Measurements from ENCODE around the gene RAMP3. TPM values are rescaled to one million over a fixed set of nuclear protein-coding genes. Genes with fewer than 3 reads are reported as not detected.

RAMP3 gene
- total RNA-seq, 1 donor from 2014 or later, result 586 TPM

DNA sequence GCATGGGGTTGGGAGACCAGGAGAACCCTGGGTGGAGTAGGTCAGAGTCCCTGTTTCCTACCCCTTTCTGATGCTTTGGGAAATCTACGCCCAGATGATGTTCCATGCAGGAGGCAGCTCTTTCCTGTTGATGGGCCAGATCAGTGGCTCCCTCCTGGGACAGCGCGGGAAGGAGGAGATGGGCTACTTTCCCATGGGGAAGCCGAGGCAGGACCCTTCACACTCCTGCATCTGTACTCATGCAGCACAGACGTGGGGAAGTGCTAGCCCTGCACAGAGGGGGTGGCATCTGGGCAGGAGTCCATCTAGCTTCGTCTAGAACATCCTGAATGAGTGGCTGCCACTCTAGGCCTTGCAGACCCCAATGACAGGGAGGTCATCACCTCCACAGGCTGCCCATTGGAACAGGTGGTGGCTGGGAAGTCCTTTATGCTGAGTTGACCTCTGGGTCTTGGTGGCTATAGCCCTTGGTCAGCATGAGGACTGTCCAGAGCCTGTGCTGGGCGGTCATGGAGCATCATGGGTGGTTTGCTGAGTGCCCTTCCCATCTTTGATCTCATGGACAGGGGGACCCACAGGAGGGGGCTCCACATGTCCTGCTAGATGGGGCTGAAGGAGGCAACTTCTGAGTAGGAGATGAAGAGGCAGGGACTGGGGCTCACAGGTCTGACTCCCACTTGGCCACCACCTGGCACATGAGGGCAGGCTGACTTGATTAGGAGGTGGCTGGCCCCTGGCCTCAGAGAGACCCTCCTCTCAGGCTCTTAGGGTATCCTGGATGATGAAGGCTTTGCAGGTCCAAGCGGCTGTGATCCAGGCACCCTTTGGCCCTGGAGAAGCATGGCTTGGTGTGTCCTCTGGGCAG lies 24.6 kb downstream of the RAMP3 start:
- no peaks in the 10 kb centered on the region for H3K4me1 ChIP-seq
- intact Hi-C loops (cut with DNase I), result no loop called here
- H3K27ac ChIP-seq, result no peak overlapping the region
- H3K4me3 ChIP-seq, result no peak overlapping the region
- H3K27me3 ChIP-seq, result no peaks in the 10 kb centered on the region
- no peaks in the 10 kb centered on the region for H3K36me3 ChIP-seq
- H3K9me3 ChIP-seq, result no peaks in the 10 kb centered on the region
- DNase-seq (ENCODE audit: low spot score in 2 of 2), result peak in 1 of 2 donors; percentile 41
- TF ChIP-seq, protein P1, sequence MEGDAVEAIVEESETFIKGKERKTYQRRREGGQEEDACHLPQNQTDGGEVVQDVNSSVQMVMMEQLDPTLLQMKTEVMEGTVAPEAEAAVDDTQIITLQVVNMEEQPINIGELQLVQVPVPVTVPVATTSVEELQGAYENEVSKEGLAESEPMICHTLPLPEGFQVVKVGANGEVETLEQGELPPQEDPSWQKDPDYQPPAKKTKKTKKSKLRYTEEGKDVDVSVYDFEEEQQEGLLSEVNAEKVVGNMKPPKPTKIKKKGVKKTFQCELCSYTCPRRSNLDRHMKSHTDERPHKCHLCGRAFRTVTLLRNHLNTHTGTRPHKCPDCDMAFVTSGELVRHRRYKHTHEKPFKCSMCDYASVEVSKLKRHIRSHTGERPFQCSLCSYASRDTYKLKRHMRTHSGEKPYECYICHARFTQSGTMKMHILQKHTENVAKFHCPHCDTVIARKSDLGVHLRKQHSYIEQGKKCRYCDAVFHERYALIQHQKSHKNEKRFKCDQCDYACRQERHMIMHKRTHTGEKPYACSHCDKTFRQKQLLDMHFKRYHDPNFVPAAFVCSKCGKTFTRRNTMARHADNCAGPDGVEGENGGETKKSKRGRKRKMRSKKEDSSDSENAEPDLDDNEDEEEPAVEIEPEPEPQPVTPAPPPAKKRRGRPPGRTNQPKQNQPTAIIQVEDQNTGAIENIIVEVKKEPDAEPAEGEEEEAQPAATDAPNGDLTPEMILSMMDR (IDR thresholded peaks at IDR 0.05), result no peak

DNA sequence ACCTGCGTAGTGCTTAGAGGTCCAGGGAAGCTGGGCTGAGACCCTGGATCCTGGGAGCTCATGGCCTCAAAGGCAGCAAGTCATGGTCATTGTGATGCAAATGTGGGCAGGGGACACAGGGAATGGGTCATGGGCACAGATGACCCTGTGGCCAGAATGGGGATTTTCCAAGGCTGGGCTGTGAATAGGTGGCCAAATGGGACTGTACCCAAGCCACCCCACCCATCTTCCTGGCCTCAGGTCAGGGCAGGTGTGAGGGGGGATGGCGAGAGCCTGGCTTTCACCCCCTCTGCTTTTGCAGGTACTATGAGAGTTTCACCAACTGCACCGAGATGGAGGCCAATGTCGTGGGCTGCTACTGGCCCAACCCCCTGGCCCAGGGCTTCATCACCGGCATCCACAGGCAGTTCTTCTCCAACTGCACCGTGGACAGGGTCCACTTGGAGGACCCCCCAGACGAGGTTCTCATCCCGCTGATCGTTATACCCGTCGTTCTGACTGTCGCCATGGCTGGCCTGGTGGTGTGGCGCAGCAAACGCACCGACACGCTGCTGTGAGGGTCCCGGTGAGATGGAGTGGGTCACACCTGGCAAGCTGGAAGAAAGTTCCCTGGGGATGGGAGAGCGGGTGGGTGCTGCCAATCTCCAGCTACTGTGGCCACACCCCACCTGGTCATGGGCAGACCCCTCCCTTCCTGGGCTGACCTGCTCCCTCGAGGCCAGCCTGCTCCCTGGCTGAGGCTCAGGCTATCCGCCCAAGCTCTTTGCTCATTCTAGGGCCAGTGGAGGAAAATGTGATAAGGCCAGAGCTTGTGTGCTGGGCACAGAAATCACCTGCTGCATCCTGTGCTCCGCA lies 25.5 kb downstream of the RAMP3 start:
- Histone ChIP-seq H3K27ac (no peak overlapping the region), H3K4me1 (no peaks in the 10 kb centered on the region), H3K27me3 (no peaks in the 10 kb centered on the region), H3K4me3 (no peak overlapping the region), H3K36me3 (no peaks in the 10 kb centered on the region), H3K9me3 (no peaks in the 10 kb centered on the region)
- intact Hi-C loops (cut with DNase I), result no loop called here
- TF ChIP-seq, protein P1 (IDR thresholded peaks at IDR 0.05), result no peak
- DNase-seq (ENCODE audit: low spot score in 2 of 2), result peak in 1 of 2 donors; percentile 53

DNA sequence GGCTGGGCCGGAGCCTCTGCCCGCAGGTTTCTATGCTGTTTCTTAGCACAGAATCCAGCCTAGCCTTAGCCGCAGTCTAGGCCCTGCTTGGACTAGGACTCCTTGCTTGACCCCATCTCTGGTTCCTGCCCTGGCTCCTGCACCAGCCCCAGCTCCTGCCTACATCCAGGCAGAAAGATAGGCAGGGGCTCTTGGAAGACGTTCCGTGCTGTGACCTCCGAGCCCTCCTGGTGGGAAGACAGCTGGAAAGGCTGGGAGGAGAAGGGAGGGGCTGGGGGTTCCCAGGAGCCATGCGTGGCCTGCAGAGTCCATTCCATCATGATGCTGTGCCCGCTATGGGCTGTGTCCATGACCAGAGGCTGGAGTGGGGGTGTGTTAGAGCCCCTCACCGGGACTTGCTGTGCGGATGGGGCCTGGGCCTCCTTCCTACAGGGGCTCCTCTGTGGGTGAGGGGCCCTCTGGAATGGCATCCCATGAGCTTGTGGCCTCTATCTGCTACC lies 26.2 kb downstream of the RAMP3 start:
- intact Hi-C loops (cut with DNase I), result no loop called here
- Histone ChIP-seq H3K4me1 (no peaks in the 10 kb centered on the region), H3K36me3 (no peaks in the 10 kb centered on the region), H3K27ac (no peak overlapping the region), H3K9me3 (no peaks in the 10 kb centered on the region), H3K4me3 (no peak overlapping the region), H3K27me3 (no peaks in the 10 kb centered on the region)
- TF ChIP-seq, protein P1 (IDR thresholded peaks at IDR 0.05), result no peak
- peak in 1 of 2 donors; percentile 48 for DNase-seq (ENCODE audit: low spot score in 2 of 2)

DNA sequence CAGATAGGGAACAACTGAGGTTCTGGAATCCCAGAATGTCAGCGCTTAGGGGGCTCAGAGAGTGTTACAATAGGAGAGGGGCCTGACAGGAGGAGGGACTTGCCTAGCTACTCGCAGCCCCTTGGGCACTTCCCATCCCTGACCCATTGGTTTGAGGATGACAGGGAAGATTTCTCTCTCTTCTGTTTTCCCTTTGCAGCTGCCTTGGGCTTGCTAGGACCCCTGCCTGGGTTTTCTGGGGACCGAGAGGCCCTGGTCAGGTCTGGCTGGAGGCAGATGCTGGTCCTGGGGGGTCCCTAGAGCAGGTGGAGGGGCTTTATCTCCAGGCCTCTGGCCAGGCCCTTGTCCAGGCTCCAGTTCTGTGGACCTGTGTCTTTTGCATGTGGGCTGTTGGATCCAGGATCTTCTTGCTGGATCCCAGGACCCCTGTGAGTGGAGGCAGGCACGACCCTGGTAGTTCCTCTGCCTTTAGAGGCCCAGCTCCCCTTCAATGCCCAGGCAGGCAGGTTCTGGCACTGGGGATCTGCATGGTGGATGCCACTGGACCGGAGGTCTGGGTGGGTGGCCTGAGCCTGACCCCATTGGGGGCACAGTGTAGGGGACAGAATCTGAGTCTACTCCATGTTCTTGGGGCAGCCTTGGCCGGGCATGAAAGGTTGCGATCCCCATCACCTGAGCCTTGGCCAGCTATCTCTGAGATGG lies 26.9 kb downstream of the RAMP3 start:
- Histone ChIP-seq H3K4me3 (no peak overlapping the region), H3K27ac (no peak overlapping the region), H3K27me3 (no peaks in the 10 kb centered on the region), H3K9me3 (no peaks in the 10 kb centered on the region), H3K36me3 (no peaks in the 10 kb centered on the region), H3K4me1 (no peaks in the 10 kb centered on the region)
- TF ChIP-seq, protein P1 (IDR thresholded peaks at IDR 0.05), result no peak
- intact Hi-C loops (cut with DNase I), result no loop called here
- DNase-seq (ENCODE audit: low spot score in 2 of 2), result peak in 1 of 2 donors; percentile 37

All from ascending aorta (tissue), 2 donors.